Cardiac muscle cell (in vitro differentiated cells and primary cell): Measurements from ENCODE around the gene IKZF1. TPM values are rescaled to one million over a fixed set of nuclear protein-coding genes. Genes with fewer than 3 reads are reported as not detected.
A peak's percentile ranks its signal among the peaks of the same experiment; 100 is the strongest.

Experiments
- DNase-seq, 2 donors: peaks; one replicate each; pipeline versions ENCODE4 v3.0.0 to v3.0.0-alpha.2; 2010 to 2017; ENCODE audit warnings: low read depth in 1 of 2, low spot score in 1 of 2
- H3K27ac ChIP-seq: fragments of 200-600 bp; sonication (generic); 2 replicates; pipeline ENCODE4 v1.5.1; 2016
- H3K27me3 ChIP-seq: fragments of 200-600 bp; sonication (generic); 2 replicates; pipeline ENCODE4 v1.6.0; 2016; ENCODE audit warnings: control low read depth
- H3K36me3 ChIP-seq: fragments of 200-600 bp; sonication (generic); 2 replicates; pipeline ENCODE4 v1.5.1; 2016; ENCODE audit warnings: control low read depth
- H3K4me1 ChIP-seq: fragments of 200-600 bp; sonication (generic); 2 replicates; pipeline ENCODE4 v1.8.1; 2017; ENCODE audit warnings: low read depth, mild to moderate bottlenecking, mixed run types
- H3K4me3 ChIP-seq: fragments of 200-600 bp; sonication (generic); 2 replicates; pipeline ENCODE4 v1.5.1; 2016; ENCODE audit warnings: mild to moderate bottlenecking
- H3K9me3 ChIP-seq: fragments of 200-600 bp; sonication (generic); 2 replicates; pipeline ENCODE4 v1.5.1; 2017; ENCODE audit warnings: low read depth, mild to moderate bottlenecking, control low read depth
- CTCF ChIP-seq: IDR thresholded peaks from 2 replicates; pipeline ENCODE4 v1.5.1; 2012; ENCODE audit warnings: low read depth, mild to moderate bottlenecking, low read length
- polyA plus RNA-seq: library from polyadenylated mRNA; unstranded; fragments of >200 nt; fragmentation: Nextera tagmentation; extraction: Ambion mirVana; gene quantifications from 2 replicates; pipeline ENCODE4 v1.2.1, GENCODE V29; 2016
- total RNA-seq: library from RNA; depleted of rRNA; stranded (reverse); fragments of >200 nt; gene quantifications from 2 replicates; pipeline ENCODE4 v1.2.3, GENCODE V29; 2016

Gene IKZF1
- total and polyA plus RNA-seq, 2 experiments from 2014 or later: 0.30 TPM; not detected in 1

- H3K27me3 ChIP-seq: peaks cover 3% of the 10 kb centered on the region
- DNase-seq: no peak
- TF ChIP-seq CTCF: no peak
- no peaks in the 10 kb centered on the region for H3K9me3 ChIP-seq
- no peaks in the 10 kb centered on the region for H3K36me3 ChIP-seq
- H3K27ac ChIP-seq: no peak overlapping the region
- H3K4me3 ChIP-seq: no peak overlapping the region
- no peaks in the 10 kb centered on the region for H3K4me1 ChIP-seq
Measured at GRCh38 chr7:50428911-50429310, 124.4 kb downstream of the IKZF1 start.

- Histone ChIP-seq H3K27me3 (peaks cover 3% of the 10 kb centered on the region), H3K27ac (no peak overlapping the region), H3K4me1 (no peaks in the 10 kb centered on the region), H3K4me3 (no peak overlapping the region), H3K9me3 (no peaks in the 10 kb centered on the region), H3K36me3 (no peaks in the 10 kb centered on the region)
- no peak for DNase-seq
- TF ChIP-seq CTCF: no peak
Measured at GRCh38 chr7:50431316-50431715, 126.8 kb downstream of the IKZF1 start.

GRCh38 chr7:50431722-50432305, 127.3 kb downstream of the IKZF1 start:
- H3K27ac ChIP-seq: no peak overlapping the region
- H3K4me1 ChIP-seq: no peaks in the 10 kb centered on the region
- TF ChIP-seq CTCF: no peak
- no peaks in the 10 kb centered on the region for H3K9me3 ChIP-seq
- no peaks in the 10 kb centered on the region for H3K36me3 ChIP-seq
- peaks cover 3% of the 10 kb centered on the region for H3K27me3 ChIP-seq
- DNase-seq: no peak
- H3K4me3 ChIP-seq: no peak overlapping the region

GRCh38 chr7:50436133-50436806, 131.8 kb downstream of the IKZF1 start:
- Histone ChIP-seq H3K36me3 (peaks cover 2% of the 10 kb centered on the region), H3K4me3 (no peak overlapping the region), H3K9me3 (no peaks in the 10 kb centered on the region), H3K27ac (no peak overlapping the region), H3K27me3 (no peaks in the 10 kb centered on the region), H3K4me1 (no peaks in the 10 kb centered on the region)
- no peak for TF ChIP-seq CTCF
- peak in 1 of 2 donors; percentile 79 for DNase-seq

- Histone ChIP-seq H3K36me3 (no peaks in the 10 kb centered on the region), H3K4me1 (no peaks in the 10 kb centered on the region), H3K27me3 (no peaks in the 10 kb centered on the region), H3K27ac (no peak overlapping the region), H3K9me3 (no peaks in the 10 kb centered on the region), H3K4me3 (no peak overlapping the region)
- DNase-seq: peak in 1 of 2 donors; percentile 22
- TF ChIP-seq CTCF: no peak
Measured at GRCh38 chr7:50446542-50446960, 142.0 kb downstream of the IKZF1 start.
